Neural cell (in vitro differentiated cells): ENCODE data around the gene NUDT3. TPM values are rescaled to one million over a fixed set of nuclear protein-coding genes. Genes with fewer than 3 reads are reported as not detected.
"Not testable (repeated sequence)": the region's sequence is repeated elsewhere in the genome, so short reads cannot be mapped to it uniquely, and the experiment has no call there.

Source experiments
- H2AFZ ChIP-seq: fragments of 200-600, 300-800 bp; sonication (generic), shearing (Covaris generic); 2 replicates; pipeline ENCODE4 v1.6.0; 2014; ENCODE audit warnings: low read depth, mild to moderate bottlenecking, antibody characterized with exemption, low read length, moderate library complexity
- H3F3A ChIP-seq: fragments of 200-600 bp; shearing (Covaris generic); 2 replicates; pipeline ENCODE4 v1.6.1; 2016; ENCODE audit warnings: mild to moderate bottlenecking, moderate library complexity, mixed read lengths, antibody characterized with exemption, low read length; ENCODE audit not compliant: insufficient read depth, poor library complexity, severe bottlenecking
- H3K27ac ChIP-seq: fragments of 200-600, 300-800 bp; sonication (generic), shearing (Covaris generic); 2 replicates; pipeline ENCODE4 v1.5.1; 2014; ENCODE audit warnings: mild to moderate bottlenecking, low read length, moderate library complexity
- H3K27me3 ChIP-seq: fragments of 300-800, 200-600 bp; sonication (generic), shearing (Covaris generic); 2 replicates; pipeline ENCODE4 v1.6.0; 2014; ENCODE audit warnings: mild to moderate bottlenecking, low read depth, low read length, moderate library complexity; ENCODE audit not compliant: insufficient read depth
- H3K36me3 ChIP-seq: fragments of 300-800, 200-600 bp; sonication (generic), shearing (Covaris generic); 2 replicates; pipeline ENCODE4 v1.5.1; 2014; ENCODE audit warnings: mild to moderate bottlenecking, antibody characterized with exemption, low read length, moderate library complexity; ENCODE audit not compliant: insufficient read depth
- H3K4me2 ChIP-seq: fragments of 300-800, 200-600 bp; sonication (generic), shearing (Covaris generic); 2 replicates; pipeline ENCODE4 v1.6.0; 2014; ENCODE audit warnings: mild to moderate bottlenecking, low read length
- H3K4me3 ChIP-seq: fragments of 300-800, 200-600 bp; sonication (generic), shearing (Covaris generic); 2 replicates; pipeline ENCODE4 v1.5.1; 2014; ENCODE audit warnings: mild to moderate bottlenecking, low read length, moderate library complexity
- H3K79me2 ChIP-seq: fragments of 200-600 bp; shearing (Covaris generic); replicated peaks from 2 replicates; pipeline ENCODE4 v1.6.0; 2014; ENCODE audit warnings: mild to moderate bottlenecking, low read length, moderate library complexity; ENCODE audit not compliant: insufficient read depth
- H3K9ac ChIP-seq: fragments of 300-800, 200-600 bp; sonication (generic), shearing (Covaris generic); 2 replicates; pipeline ENCODE4 v1.6.1; 2016; ENCODE audit warnings: mild to moderate bottlenecking, low read length, mixed read lengths
- H3K9me2 ChIP-seq: fragments of 200-600 bp; shearing (Covaris generic); 2 replicates; pipeline ENCODE4 v1.6.1; 2016; ENCODE audit warnings: mild to moderate bottlenecking, low read length, mixed read lengths; ENCODE audit not compliant: insufficient read depth
- H3K9me3 ChIP-seq: fragments of 200-600, 300-800 bp; sonication (generic), shearing (Covaris generic); 2 replicates; pipeline ENCODE4 v1.6.1; 2016; ENCODE audit warnings: mild to moderate bottlenecking, mixed run types, low read length, moderate library complexity, mixed read lengths
- H4K20me1 ChIP-seq: fragments of 200-600 bp; shearing (Covaris generic); 2 replicates; pipeline ENCODE4 v1.6.1; 2016; ENCODE audit warnings: mild to moderate bottlenecking, mixed run types; ENCODE audit not compliant: insufficient read depth
- EP300 ChIP-seq: fragments of 450-650 bp; conservative IDR thresholded peaks from 2 replicates; pipeline ENCODE4 v1.6.1; 2014; ENCODE audit warnings: antibody characterized with exemption, mild to moderate bottlenecking, moderate library complexity; ENCODE audit not compliant: poor library complexity, severe bottlenecking
- EZH2 ChIP-seq: fragments of 200-600, 300-800 bp; shearing (Covaris generic), sonication (generic); IDR thresholded peaks from 2 replicates; pipeline ENCODE4 v1.6.1; 2014; ENCODE audit warnings: antibody characterized with exemption, low read length, borderline replicate concordance, mild to moderate bottlenecking; ENCODE audit not compliant: insufficient read depth, poor library complexity, severe bottlenecking
- MXI1 ChIP-seq: fragments of 450-650 bp; conservative IDR thresholded peaks from 2 replicates; pipeline ENCODE4 v1.6.1; 2014; ENCODE audit warnings: antibody characterized with exemption, mild to moderate bottlenecking; ENCODE audit not compliant: poor library complexity, severe bottlenecking
- POLR2AphosphoS5 ChIP-seq: IDR thresholded peaks from 2 replicates; pipeline ENCODE4 v1.6.1; 2012
- RAD21 ChIP-seq: fragments of 450-650 bp; conservative IDR thresholded peaks from 2 replicates; pipeline ENCODE4 v1.6.1; 2014; ENCODE audit warnings: antibody characterized with exemption, mild to moderate bottlenecking, moderate library complexity
- REST ChIP-seq: IDR thresholded peaks from 2 replicates; pipeline ENCODE4 v1.6.1; 2012; ENCODE audit warnings: borderline replicate concordance
- SMC3 ChIP-seq: fragments of 450-650 bp; conservative IDR thresholded peaks from 2 replicates; pipeline ENCODE4 v1.6.1; 2014; ENCODE audit warnings: antibody characterized with exemption, mild to moderate bottlenecking, moderate library complexity; ENCODE audit not compliant: poor library complexity
- TAF1 ChIP-seq: IDR thresholded peaks from 2 replicates; pipeline ENCODE4 v1.6.1; 2012; ENCODE audit warnings: low read depth
- polyA plus RNA-seq: library from polyadenylated mRNA; depleted of rRNA; stranded (reverse); fragments of >200 nt; gene quantifications from 2 replicates; pipeline ENCODE4 v1.2.3, GENCODE V29; 2014
- TF ChIP-seq, protein P1 (sequence below): fragments of 450-650 bp; IDR thresholded peaks from 2 replicates; pipeline ENCODE4 v1.5.1; 2014; ENCODE audit warnings: antibody characterized with exemption, mild to moderate bottlenecking, moderate library complexity; ENCODE audit not compliant: poor library complexity, severe bottlenecking

The NUDT3 gene
- polyA plus RNA-seq, 1 donor from 2014 or later = 80.2 TPM

GRCh38 chr6:34357937-34358336, 34.5 kb downstream of the NUDT3 start:
- no peak overlapping the region for H3K27ac ChIP-seq
- H3F3A ChIP-seq = no peaks in the 10 kb centered on the region
- H3K4me2 ChIP-seq = no peak overlapping the region
- peaks cover 9% of the 10 kb centered on the region for H4K20me1 ChIP-seq
- H3K79me2 ChIP-seq = peaks cover 48% of the 10 kb centered on the region
- H3K9ac ChIP-seq = no peak overlapping the region
- TF ChIP-seq, protein P1, sequence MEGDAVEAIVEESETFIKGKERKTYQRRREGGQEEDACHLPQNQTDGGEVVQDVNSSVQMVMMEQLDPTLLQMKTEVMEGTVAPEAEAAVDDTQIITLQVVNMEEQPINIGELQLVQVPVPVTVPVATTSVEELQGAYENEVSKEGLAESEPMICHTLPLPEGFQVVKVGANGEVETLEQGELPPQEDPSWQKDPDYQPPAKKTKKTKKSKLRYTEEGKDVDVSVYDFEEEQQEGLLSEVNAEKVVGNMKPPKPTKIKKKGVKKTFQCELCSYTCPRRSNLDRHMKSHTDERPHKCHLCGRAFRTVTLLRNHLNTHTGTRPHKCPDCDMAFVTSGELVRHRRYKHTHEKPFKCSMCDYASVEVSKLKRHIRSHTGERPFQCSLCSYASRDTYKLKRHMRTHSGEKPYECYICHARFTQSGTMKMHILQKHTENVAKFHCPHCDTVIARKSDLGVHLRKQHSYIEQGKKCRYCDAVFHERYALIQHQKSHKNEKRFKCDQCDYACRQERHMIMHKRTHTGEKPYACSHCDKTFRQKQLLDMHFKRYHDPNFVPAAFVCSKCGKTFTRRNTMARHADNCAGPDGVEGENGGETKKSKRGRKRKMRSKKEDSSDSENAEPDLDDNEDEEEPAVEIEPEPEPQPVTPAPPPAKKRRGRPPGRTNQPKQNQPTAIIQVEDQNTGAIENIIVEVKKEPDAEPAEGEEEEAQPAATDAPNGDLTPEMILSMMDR = no peak
- TF ChIP-seq EZH2 (no peak), SMC3 (no peak), EP300 (no peak), REST (no peak), TAF1 (no peak), POLR2AphosphoS5 (no peak), RAD21 (no peak), MXI1 (no peak)
- H3K4me3 ChIP-seq = no peak overlapping the region
- no peaks in the 10 kb centered on the region for H3K36me3 ChIP-seq
- no peaks in the 10 kb centered on the region for H3K27me3 ChIP-seq
- no peak overlapping the region for H2AFZ ChIP-seq
- no peaks in the 10 kb centered on the region for H3K9me2 ChIP-seq
- H3K9me3 ChIP-seq = no peaks in the 10 kb centered on the region

DNA sequence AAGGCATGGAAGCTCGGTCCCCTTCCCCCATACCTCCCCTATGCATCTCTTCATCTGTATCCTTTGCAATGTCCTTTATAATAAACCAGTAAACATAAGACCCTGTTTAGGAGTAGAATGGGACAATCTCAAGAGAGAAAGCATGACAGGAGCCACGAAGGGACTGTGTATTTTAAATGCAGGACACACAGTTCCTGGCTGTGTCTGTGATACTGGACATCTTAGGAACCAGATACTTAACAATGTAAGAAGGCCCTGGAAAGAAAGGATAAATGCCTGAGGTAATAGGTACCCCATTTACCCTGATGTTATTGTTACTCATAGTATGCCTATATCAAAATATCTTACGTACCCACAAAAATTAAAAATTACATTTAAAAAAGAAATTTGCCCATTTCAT, 36.6 kb downstream of the NUDT3 start:
- TF ChIP-seq EP300 (no peak), TAF1 (no peak), REST (no peak), SMC3 (no peak), MXI1 (no peak), RAD21 (no peak), EZH2 (no peak), POLR2AphosphoS5 (no peak)
- TF ChIP-seq, protein P1 = no peak
- H4K20me1 ChIP-seq = peaks cover 13% of the 10 kb centered on the region
- H3K79me2 ChIP-seq = peaks cover 42% of the 10 kb centered on the region

GRCh38 chr6:34354230-34354629, 38.2 kb downstream of the NUDT3 start:
- H3K4me3 ChIP-seq, H3F3A ChIP-seq, H3K27me3 ChIP-seq, H4K20me1 ChIP-seq, H3K9me3 ChIP-seq, H3K9me2 ChIP-seq, H3K9ac ChIP-seq, H2AFZ ChIP-seq, H3K4me2 ChIP-seq, H3K36me3 ChIP-seq, H3K27ac ChIP-seq: not testable (repeated sequence)
- peaks cover 49% of the 10 kb centered on the region for H3K79me2 ChIP-seq

More for the DNA sequence above, 36.6 kb downstream of the NUDT3 start:
- Histone ChIP-seq H3K4me2 (no peak overlapping the region), H3K9me2 (no peaks in the 10 kb centered on the region), H3K9ac (no peak overlapping the region), H3K36me3 (no peaks in the 10 kb centered on the region), H3K4me3 (no peak overlapping the region), H3K27me3 (no peaks in the 10 kb centered on the region), H3K27ac (no peak overlapping the region), H3K9me3 (no peaks in the 10 kb centered on the region), H3F3A (no peaks in the 10 kb centered on the region), H2AFZ (no peak overlapping the region)
